IMR-90 (cell line): ENCODE results near the gene SLIT2. TPM values are rescaled to one million over a fixed set of nuclear protein-coding genes. Genes with fewer than 3 reads are reported as not detected.

Experiments
- ATAC-seq: fragments of 200-7000 bp; cut with Tn5 transposase; 2 replicates; pipeline ENCODE4 v1.9.1; 2020; ENCODE audit warnings: low read depth, mild to moderate bottlenecking, moderate library complexity
- BruUV-seq: library from RNA; stranded (reverse); fragments of 400-500 nt; replicated peaks from 2 replicates; lab custom pipeline; 2021; lab: Mats Ljungman, UMichigan
- CTCF ChIA-PET: fragments of 300-600 bp; formaldehyde crosslinking; extraction: SDS; loops from one replicate; lab custom pipeline; 2021; ENCODE audit warnings: antibody characterized with exemption; lab: Yijun Ruan, JAX
- POLR2A ChIA-PET: fragments of 300-600 bp; sonication (Branson Sonifier 250); formaldehyde crosslinking; loops from one replicate; lab custom pipeline; 2022; ENCODE audit warnings: antibody characterized with exemption; ENCODE audit not compliant: unreplicated experiment; lab: Charles Lee
- DNase-seq: peaks from one replicate; pipeline ENCODE4 v3.0.0; 2013
- H2AFZ ChIP-seq: replicated peaks from 2 replicates; pipeline ENCODE3; 2013; ENCODE audit warnings: low read length, mild to moderate bottlenecking; ENCODE audit not compliant: poor library complexity
- H2AK5ac ChIP-seq: 2 replicates; pipeline ENCODE4 v1.6.1; 2013; ENCODE audit warnings: low read depth, low read length, inconsistent platforms
- H2AK9ac ChIP-seq: replicated peaks from 2 replicates; pipeline ENCODE3; 2013; ENCODE audit warnings: mild to moderate bottlenecking, low read depth, low read length, moderate library complexity; ENCODE audit not compliant: poor library complexity
- H2BK120ac ChIP-seq: 2 replicates; pipeline ENCODE4 v1.6.1; 2013; ENCODE audit warnings: low read depth, low read length, inconsistent platforms
- H2BK15ac ChIP-seq: 3 replicates; pipeline ENCODE4 v1.6.1; 2013; ENCODE audit warnings: low read depth, low read length, inconsistent platforms
- H2BK20ac ChIP-seq: 2 replicates; pipeline ENCODE4 v1.6.1; 2013; ENCODE audit warnings: low read depth, mild to moderate bottlenecking, inconsistent platforms, low read length, moderate library complexity
- H2BK5ac ChIP-seq: 2 replicates; pipeline ENCODE4 v1.6.1; 2013; ENCODE audit warnings: mild to moderate bottlenecking, low read depth, low read length, inconsistent platforms; ENCODE audit not compliant: poor library complexity, severe bottlenecking
- H3K14ac ChIP-seq: replicated peaks from 2 replicates; pipeline ENCODE4 v1.6.1; 2013; ENCODE audit warnings: low read depth, low read length, inconsistent platforms
- H3K18ac ChIP-seq: 2 replicates; pipeline ENCODE4 v1.6.1; 2013; ENCODE audit warnings: low read depth, low read length, control low read depth
- H3K23ac ChIP-seq: 2 replicates; pipeline ENCODE4 v1.6.1; 2013; ENCODE audit warnings: low read depth, low read length, inconsistent platforms
- H3K27ac ChIP-seq: 2 replicates; pipeline ENCODE4 v1.5.1; 2013; ENCODE audit warnings: mild to moderate bottlenecking, control low read depth, low read length; ENCODE audit not compliant: insufficient read depth
- H3K27me3 ChIP-seq: 2 replicates; pipeline ENCODE4 v1.6.1; 2013; ENCODE audit warnings: low read length; ENCODE audit not compliant: control insufficient read depth, insufficient read depth
- H3K36me3 ChIP-seq: 2 replicates; pipeline ENCODE4 v1.6.1; 2013; ENCODE audit warnings: low read length, mixed read lengths; ENCODE audit not compliant: control insufficient read depth, insufficient read depth
- H3K4ac ChIP-seq: 2 replicates; pipeline ENCODE4 v1.6.1; 2013; ENCODE audit warnings: low read depth, low read length, inconsistent platforms
- H3K4me1 ChIP-seq: 2 replicates; pipeline ENCODE4 v1.6.1; 2013; ENCODE audit warnings: low read length, mixed read lengths; ENCODE audit not compliant: control insufficient read depth, insufficient read depth
- H3K4me2 ChIP-seq: 2 replicates; pipeline ENCODE4 v1.6.1; 2013; ENCODE audit warnings: low read depth, mild to moderate bottlenecking, control low read depth, low read length, moderate library complexity
- H3K4me3 ChIP-seq: 2 replicates; pipeline ENCODE4 v1.5.1; 2013; ENCODE audit warnings: low read depth, mild to moderate bottlenecking, control low read depth, low read length, moderate library complexity; ENCODE audit not compliant: insufficient read depth
- H3K56ac ChIP-seq: 2 replicates; pipeline ENCODE4 v1.6.1; 2013; ENCODE audit warnings: low read length, inconsistent platforms; ENCODE audit not compliant: insufficient read depth; ENCODE audit errors: extremely low read depth
- H3K79me1 ChIP-seq, 2 experiments: 2 replicates each; pipeline ENCODE4 v1.6.1; 2013; ENCODE audit warnings: low read length in 2 of 2, inconsistent platforms in 1 of 2, low read depth in 1 of 2
- H3K9ac ChIP-seq: 2 replicates; pipeline ENCODE4 v1.6.1; 2013; ENCODE audit warnings: low read depth, low read length, control low read depth
- H3K9me1 ChIP-seq: 2 replicates; pipeline ENCODE4 v1.6.1; 2013; ENCODE audit warnings: low read length, inconsistent platforms; ENCODE audit not compliant: insufficient read depth
- H3K9me3 ChIP-seq: 2 replicates; pipeline ENCODE4 v1.6.1; 2013; ENCODE audit warnings: low read length; ENCODE audit not compliant: control insufficient read depth, insufficient read depth
- H4K20me1 ChIP-seq: 2 replicates; pipeline ENCODE4 v1.6.1; 2013; ENCODE audit warnings: low read length, inconsistent platforms; ENCODE audit not compliant: insufficient read depth
- H4K5ac ChIP-seq: 2 replicates; pipeline ENCODE4 v1.6.1; 2013; ENCODE audit warnings: mild to moderate bottlenecking, low read depth, low read length, control low read depth
- H4K8ac ChIP-seq, 2 experiments: 2 replicates each; pipeline ENCODE4 v1.6.1; 2013; ENCODE audit warnings: low read depth in 2 of 2, low read length in 2 of 2, control low read depth in 1 of 2, inconsistent platforms in 1 of 2
- H4K91ac ChIP-seq: 2 replicates; pipeline ENCODE4 v1.6.1; 2013; ENCODE audit warnings: low read depth, low read length, inconsistent platforms; ENCODE audit not compliant: insufficient read depth
- MAFK ChIP-seq: IDR thresholded peaks from 2 replicates; pipeline ENCODE4 v1.6.1; 2012; ENCODE audit warnings: low read depth, low read length, improper control_type of control experiment
- WGBS, 2 experiments: methylation state at CpG; one replicate each; pipeline versions ENCODE4 v1.1.5 to v1.1.7; 2013; ENCODE audit warnings: missing lambda C conversion rate in 2 of 2; ENCODE audit not compliant: insufficient read length in 1 of 2; ENCODE audit errors: extremely low coverage in 2 of 2; 5-methylcytosine and 5-hydroxymethylcytosine counted together
- dilution Hi-C: fragments of 300-500 bp; cut with HindIII; formaldehyde crosslinking; loops from one replicate; pipeline ENCODE4 v1.14.3; 2018; ENCODE audit warnings: low sequenced_read_pairs; ENCODE audit not compliant: unreplicated experiment
- in situ Hi-C: fragments of 300-500 bp; cut with MboI; formaldehyde crosslinking; loops from 3 replicates; pipeline ENCODE4 v1.14.3; 2019; ENCODE audit warnings: low sequenced_read_pairs, inconsistent platforms, mixed read lengths
- intact Hi-C: fragments of 100-400 bp; cut with micrococcal nuclease; formaldehyde crosslinking; loops from 2 replicates; pipeline ENCODE4 v1.10.0; 2022
- polyA plus RNA-seq, 3 experiments: library from polyadenylated mRNA; depleted of rRNA; stranded (reverse); fragments of >200 nt; gene quantifications; 2 replicates each; pipeline ENCODE4 v1.2.3, GENCODE V29; 2012; ENCODE audit warnings: low replicate concordance in 1 of 3
- total RNA-seq: library from RNA; depleted of rRNA; stranded (reverse); fragments of >200 nt; gene quantifications from 2 replicates; pipeline ENCODE4 v1.2.3, GENCODE V29; 2012
- TF ChIP-seq, protein P1 (sequence below): fragments of 150-350 bp; IDR thresholded peaks from 2 replicates; pipeline ENCODE4 v1.6.1; 2016; ENCODE audit warnings: low read depth, mild to moderate bottlenecking, low read length, moderate library complexity, borderline replicate concordance

The SLIT2 gene
- total and polyA plus RNA-seq, 2 of the 4 experiments (the other 2 are of a cell fraction), result 13.6 to 14.3 TPM

DNA sequence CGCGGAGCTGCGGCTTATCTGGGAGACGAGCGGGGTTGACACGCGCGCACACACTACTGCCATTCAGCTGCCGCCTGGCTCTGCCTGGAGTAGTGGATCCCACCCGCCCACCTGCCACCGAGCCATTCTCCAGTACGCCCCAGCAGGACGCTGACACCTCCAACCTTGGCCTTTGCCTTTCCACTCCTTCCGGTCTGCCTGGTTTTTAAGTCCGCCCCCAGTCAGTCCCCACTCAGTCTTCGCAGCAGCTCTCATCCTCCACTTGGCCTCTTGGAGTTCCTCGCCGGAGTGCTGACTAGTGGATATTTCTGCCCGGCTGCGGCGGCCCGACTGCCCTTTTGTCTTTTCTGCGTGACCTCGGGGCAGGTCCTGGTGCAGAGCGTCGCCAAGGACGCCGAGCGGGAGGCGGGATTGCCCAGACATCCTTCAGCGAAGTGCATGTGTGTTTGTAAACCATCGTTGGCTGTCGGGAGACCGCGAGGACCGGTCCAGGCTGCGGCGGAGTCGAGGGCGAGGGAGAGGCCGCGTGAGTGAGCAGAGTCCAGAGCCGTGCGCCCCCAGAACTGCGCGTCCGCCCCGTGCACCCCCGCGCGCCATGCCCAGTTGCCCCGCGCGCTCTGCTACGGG, 1.1 kb downstream of the SLIT2 start:
- no peak overlapping the region for H3K18ac ChIP-seq
- peak overlapping the region; percentile 80 for H3K4me2 ChIP-seq
- H2BK20ac ChIP-seq, result no peak overlapping the region
- H4K5ac ChIP-seq, result no peak overlapping the region
- no peak overlapping the region; the same call in 1 of the 2 replicates for H3K9ac ChIP-seq
- BruUV-seq, result TSS peak; percentile 43
- H2AK5ac ChIP-seq, result no peak overlapping the region
- H2BK5ac ChIP-seq, result no peak overlapping the region
- no peaks in the 10 kb centered on the region for H3K36me3 ChIP-seq
- no peak overlapping the region for H3K56ac ChIP-seq
- no peak overlapping the region for H4K91ac ChIP-seq
- peak overlapping the region; percentile 55 for H3K4me3 ChIP-seq
- no peak overlapping the region for H3K4ac ChIP-seq
- H3K9me3 ChIP-seq, result no peaks in the 10 kb centered on the region
- CTCF ChIA-PET, result interaction anchor here (1.1 kb wide), 1 partner anchor 944 kb away, joined by 3 read pairs; no protein-coding TSS in a partner anchor
- H3K4me1 ChIP-seq, result peaks cover 11% of the 10 kb centered on the region
- H3K79me1 ChIP-seq, result peaks cover 0 to 6% of the 10 kb centered on the region in 2 experiments; a peak in 1 of 4 replicates
- no peak overlapping the region for H4K8ac ChIP-seq
- TF ChIP-seq MAFK, result peak; percentile 42
- TF ChIP-seq, protein P1, sequence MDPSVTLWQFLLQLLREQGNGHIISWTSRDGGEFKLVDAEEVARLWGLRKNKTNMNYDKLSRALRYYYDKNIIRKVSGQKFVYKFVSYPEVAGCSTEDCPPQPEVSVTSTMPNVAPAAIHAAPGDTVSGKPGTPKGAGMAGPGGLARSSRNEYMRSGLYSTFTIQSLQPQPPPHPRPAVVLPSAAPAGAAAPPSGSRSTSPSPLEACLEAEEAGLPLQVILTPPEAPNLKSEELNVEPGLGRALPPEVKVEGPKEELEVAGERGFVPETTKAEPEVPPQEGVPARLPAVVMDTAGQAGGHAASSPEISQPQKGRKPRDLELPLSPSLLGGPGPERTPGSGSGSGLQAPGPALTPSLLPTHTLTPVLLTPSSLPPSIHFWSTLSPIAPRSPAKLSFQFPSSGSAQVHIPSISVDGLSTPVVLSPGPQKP, result no peak
- DNase-seq, result peak; percentile 39
- no peaks in the 10 kb centered on the region for H3K9me1 ChIP-seq
- in situ Hi-C loops, result no loop called here
- 0% methylated on average over 42 of the region's 55 CpGs; no CpG with 5 or more reads in 1 of the 2 experiments for WGBS, 2 experiments
- H2BK15ac ChIP-seq, result no peak overlapping the region
- H2AFZ ChIP-seq, result peak overlapping the region; percentile 83
- H2AK9ac ChIP-seq, result no peak overlapping the region
- H3K27me3 ChIP-seq, result peaks cover 22% of the 10 kb centered on the region
- peak; percentile 2; the same call in 1 of the 2 replicates for ATAC-seq
- peaks cover 7% of the 10 kb centered on the region for H4K20me1 ChIP-seq
- POLR2A ChIA-PET, result no interaction called here
- no peak overlapping the region; the same call in 1 of the 2 replicates for H3K27ac ChIP-seq
- dilution Hi-C loops, result no loop called here
- intact Hi-C loops, result loop anchor here (1.0 to 10.0 kb wide), 6 partner anchors 170 to 1248 kb away; no protein-coding TSS in a partner anchor
- H3K23ac ChIP-seq, result peak overlapping the region; percentile 32; the same call in 1 of the 2 replicates
- no peak overlapping the region for H2BK120ac ChIP-seq
- H3K14ac ChIP-seq, result no peak overlapping the region
